ENCODE data around the gene FOXP2.

FOXP2 gene

DNA sequence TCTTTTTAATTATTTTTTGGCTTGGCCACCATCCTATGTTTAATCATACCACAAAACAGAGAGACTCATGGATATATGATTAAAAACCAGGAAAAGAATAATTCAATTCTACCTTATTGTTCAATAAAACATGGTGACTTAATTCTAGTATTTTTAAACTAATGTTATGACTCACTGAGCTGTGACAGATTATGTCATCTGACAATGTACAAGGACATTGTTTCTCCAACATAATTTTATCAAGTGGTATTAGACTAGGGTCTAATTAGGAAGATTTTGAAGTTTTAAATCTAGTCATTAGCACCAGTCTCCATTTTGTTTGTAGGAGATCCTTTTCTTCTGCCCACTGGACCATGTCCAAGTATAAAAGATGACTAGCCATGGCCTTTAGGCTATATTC lies 307.9 kb downstream of the FOXP2 start:
- in situ Hi-C loops (cut with MboI; ENCODE audit: low pct_unique_long_range_greater_than_20kb, low sequenced_read_pairs, unreplicated experiment): no loop called here
- TF ChIP-seq, protein P1, sequence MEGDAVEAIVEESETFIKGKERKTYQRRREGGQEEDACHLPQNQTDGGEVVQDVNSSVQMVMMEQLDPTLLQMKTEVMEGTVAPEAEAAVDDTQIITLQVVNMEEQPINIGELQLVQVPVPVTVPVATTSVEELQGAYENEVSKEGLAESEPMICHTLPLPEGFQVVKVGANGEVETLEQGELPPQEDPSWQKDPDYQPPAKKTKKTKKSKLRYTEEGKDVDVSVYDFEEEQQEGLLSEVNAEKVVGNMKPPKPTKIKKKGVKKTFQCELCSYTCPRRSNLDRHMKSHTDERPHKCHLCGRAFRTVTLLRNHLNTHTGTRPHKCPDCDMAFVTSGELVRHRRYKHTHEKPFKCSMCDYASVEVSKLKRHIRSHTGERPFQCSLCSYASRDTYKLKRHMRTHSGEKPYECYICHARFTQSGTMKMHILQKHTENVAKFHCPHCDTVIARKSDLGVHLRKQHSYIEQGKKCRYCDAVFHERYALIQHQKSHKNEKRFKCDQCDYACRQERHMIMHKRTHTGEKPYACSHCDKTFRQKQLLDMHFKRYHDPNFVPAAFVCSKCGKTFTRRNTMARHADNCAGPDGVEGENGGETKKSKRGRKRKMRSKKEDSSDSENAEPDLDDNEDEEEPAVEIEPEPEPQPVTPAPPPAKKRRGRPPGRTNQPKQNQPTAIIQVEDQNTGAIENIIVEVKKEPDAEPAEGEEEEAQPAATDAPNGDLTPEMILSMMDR (IDR thresholded peaks at IDR 0.05; ENCODE audit: extremely low read depth, insufficient read depth, missing control alignments): no peak
- no peak for DNase-seq (ENCODE audit: low spot score)

DNA sequence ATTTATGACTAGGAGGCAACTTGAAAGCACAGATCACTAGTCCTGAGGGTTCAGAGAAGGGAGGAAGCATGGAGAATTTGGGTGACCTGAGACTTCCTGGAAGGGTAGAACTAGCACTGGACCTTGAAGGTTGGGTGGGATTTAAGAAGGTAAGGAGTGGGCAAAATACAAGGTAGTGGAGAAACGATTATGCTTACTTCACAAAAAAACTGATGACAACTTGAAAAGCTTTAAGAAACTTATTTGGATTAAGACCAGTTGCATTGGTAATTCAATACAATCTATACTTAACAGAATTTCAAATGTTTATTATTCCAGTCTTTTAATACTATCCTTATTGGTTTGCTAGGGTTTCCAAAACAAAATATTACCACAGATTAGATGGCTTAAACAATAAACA lies 308.7 kb downstream of the FOXP2 start:
- in situ Hi-C loops (cut with MboI; ENCODE audit: low pct_unique_long_range_greater_than_20kb, low sequenced_read_pairs, unreplicated experiment): no loop called here
- no peak for DNase-seq (ENCODE audit: low spot score)
- TF ChIP-seq, protein P1 (IDR thresholded peaks at IDR 0.05; ENCODE audit: extremely low read depth, insufficient read depth, missing control alignments): no peak

DNA sequence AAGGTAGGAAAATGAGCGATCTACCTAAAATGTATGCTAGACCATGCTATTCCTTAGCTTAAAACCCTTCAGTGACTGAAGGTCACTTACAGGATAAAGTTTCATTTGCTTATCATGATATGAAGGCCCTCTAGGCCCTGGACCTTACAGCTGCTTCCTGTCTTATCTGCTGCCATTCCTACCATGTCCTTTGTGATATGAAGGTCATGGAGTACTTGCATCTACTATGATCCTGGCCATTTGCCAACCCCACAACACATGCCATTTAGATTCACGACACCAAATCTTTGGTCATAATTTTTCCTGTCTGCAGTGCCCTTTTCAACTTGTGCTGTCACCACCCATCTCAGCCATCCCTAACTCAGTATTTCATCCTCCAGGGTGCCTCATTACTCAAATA lies 325.5 kb downstream of the FOXP2 start:
- no peak for DNase-seq (ENCODE audit: low spot score)
- TF ChIP-seq, protein P1 (IDR thresholded peaks at IDR 0.05; ENCODE audit: extremely low read depth, insufficient read depth, missing control alignments): no peak
- in situ Hi-C loops (cut with MboI; ENCODE audit: low pct_unique_long_range_greater_than_20kb, low sequenced_read_pairs, unreplicated experiment): no loop called here

DNA sequence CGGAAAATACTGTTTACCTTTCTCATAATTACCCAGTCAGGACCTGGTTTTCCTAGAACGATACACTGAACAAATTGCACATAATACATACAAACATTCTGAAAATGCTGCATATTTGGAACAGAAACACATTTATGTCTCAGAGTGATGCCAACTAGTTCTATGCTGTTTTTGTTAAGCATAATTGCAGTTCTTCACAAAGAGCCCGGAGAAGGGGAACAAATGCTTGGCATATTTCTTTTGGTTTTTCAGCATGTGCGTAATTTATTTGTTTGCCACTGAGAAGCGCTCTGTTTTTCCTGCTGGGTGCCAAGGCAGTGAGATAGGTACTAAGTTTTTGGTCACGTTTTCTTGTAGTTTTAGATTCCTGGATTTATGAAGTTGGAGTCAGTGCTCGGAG lies 326.3 kb downstream of the FOXP2 start:
- TF ChIP-seq, protein P1 (IDR thresholded peaks at IDR 0.05; ENCODE audit: extremely low read depth, insufficient read depth, missing control alignments): no peak
- in situ Hi-C loops (cut with MboI; ENCODE audit: low pct_unique_long_range_greater_than_20kb, low sequenced_read_pairs, unreplicated experiment): no loop called here
- no peak for DNase-seq (ENCODE audit: low spot score)

DNA sequence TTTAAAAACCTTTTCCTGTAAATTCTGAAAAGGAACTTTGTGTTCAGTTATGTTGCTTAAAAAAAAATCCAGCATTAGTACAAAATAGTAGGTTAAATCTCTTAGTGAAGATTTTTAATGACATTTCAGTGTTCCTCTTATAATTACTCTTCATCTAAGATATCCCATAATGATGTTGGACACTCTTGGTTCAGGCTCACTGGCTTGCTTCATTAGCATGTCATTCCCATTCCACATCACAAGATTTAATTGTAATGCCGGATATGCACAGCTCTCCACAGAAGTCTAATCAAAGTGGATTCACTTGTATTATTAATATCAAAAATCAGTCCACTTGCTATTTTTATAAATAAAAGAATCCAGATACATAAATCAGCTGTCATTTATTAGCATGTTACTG lies 327.3 kb downstream of the FOXP2 start:
- in situ Hi-C loops (cut with MboI; ENCODE audit: low pct_unique_long_range_greater_than_20kb, low sequenced_read_pairs, unreplicated experiment): no loop called here
- DNase-seq (ENCODE audit: low spot score): no peak
- TF ChIP-seq, protein P1 (IDR thresholded peaks at IDR 0.05; ENCODE audit: extremely low read depth, insufficient read depth, missing control alignments): no peak

Measured in GM13977 (cell line).